ENCODE measurements around the gene SEPTIN1.
"Not testable (repeated sequence)": the region's sequence is repeated elsewhere in the genome, so short reads cannot be mapped to it uniquely, and the experiment has no call there.

SEPTIN1 gene

DNA sequence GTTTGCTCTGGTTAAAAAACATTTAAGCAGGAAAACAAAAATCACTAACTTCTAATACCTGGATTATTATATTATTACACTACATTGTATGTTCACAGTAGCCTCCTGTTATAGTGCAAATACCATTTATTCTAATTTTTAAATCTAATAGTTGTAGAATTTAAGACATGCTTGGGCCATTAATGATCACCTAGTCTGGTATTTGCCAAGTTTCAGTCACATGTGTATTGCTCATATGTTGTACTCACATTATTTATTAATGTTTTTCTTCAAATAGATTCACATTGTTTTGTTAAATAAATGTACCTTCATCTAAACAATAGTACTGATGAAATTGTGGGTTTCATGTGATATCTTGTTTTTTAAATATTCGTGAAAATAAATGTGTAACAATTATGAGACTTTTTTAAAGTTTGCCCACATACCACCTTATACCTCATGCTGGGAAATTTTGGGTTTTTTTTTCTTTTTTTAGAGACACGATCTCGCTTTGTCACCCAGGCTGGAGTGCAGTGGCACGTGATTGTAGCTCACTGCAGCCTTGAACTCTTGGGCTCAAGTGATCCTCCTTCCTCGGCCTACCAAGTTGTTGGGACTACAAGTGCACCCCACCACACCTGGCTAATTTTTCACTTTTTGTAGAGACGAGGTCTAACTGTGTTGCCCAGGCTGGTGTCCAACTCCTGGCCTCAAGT, 30.9 kb upstream of the SEPTIN1 start:
- H3K4me3 ChIP-seq (ENCODE audit: low read length): no peak overlapping the region

DNA sequence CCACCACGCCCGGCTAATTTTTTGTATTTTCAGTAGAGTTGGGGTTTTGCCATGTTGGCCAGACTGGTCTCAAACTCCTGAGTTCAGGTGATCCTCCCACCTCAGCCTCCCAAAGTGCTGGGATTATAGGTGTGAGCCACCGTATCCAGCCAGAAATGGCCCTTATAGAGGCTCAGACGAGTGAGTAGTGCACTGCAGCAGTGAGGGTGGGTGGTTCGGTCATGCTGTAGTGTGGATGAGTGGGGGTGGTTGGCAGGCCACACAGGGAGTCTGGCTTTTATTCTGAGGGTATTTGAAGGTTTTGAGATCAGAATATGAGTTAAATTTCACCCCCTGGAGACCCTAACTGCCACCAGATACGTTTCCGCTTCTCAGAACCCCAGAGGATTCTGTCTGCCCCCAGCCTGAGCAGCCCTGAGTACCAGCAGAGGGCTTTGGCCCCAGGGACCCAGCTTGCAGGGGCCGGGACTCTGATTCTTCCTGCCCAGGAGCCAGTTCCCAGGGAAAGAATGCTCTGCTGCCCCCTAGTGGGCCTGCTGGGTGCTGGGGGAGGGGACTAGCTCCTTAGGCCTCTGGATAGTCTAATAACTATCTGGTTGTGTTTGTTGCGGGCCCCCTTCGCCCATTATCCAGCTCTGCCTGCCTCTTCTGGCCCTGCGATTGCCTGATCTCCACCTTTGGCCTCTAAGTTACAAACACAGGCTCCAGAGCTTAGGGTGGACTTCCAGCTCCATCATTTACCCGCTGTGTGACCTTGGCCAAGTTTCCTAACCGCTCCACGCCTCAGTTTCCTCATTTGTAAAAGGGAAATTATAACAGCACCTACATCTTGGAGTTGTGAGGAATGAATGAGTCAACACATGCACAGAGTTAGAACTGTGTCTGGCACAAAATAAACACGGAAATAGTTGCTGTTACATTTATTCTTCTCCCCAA, 27.0 kb upstream of the SEPTIN1 start:
- no peak for TF ChIP-seq ZNF274 (IDR thresholded peaks at IDR 0.05; ENCODE audit: low read depth, low read length)
- H3K4me3 ChIP-seq (ENCODE audit: low read length): no peak overlapping the region

More for the DNA sequence above, 30.9 kb upstream of the SEPTIN1 start:
- TF ChIP-seq ZNF274 (IDR thresholded peaks at IDR 0.05; ENCODE audit: low read depth, low read length): no peak

GRCh38 chr16:30407804-30408534, 25.6 kb upstream of the SEPTIN1 start:
- peak overlapping the region; percentile 94 for H3K4me3 ChIP-seq (ENCODE audit: low read length)
- no peak for TF ChIP-seq ZNF274 (IDR thresholded peaks at IDR 0.05; ENCODE audit: low read depth, low read length)

DNA sequence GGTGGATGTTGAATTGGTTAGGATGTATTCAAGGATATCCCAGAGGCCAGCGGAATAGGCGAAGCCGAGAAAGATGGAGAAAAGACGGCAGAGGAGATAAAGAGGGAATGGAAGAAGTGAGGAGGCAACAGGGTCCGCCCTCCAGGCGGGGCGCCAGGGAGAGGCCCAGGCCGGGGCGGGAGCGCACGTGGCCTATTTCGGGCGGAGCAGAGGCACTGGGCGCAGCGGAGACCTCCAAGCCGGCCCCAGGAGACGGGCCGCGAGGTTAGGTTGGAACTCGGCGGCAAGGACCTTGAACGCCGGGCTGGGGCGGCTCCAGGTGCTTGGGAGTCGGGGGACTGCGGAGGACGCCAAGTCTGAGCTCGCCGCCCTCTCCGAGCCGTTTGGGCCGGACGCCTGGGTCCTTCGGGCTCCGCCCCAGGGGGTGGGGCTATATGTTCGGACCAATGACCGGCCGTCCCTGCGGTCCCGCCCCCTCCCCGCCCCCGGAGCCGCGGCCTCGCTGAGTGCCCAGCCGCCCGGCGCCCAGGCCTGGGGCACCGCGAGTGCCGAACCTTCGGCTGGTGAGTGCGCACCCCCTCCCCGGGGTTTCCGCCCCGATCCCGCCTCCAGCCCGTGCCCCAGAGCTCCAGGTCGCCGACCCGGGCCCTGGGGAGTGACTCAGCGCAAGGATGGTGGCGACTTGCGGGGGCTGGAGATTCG, 24.9 kb upstream of the SEPTIN1 start, which contains the start of gene ZNF771:
TSS of gene ZNF771 (plus strand) at position 505 of the 702 bp plus-strand sequence. CDS start 448 bp downstream, outside the sequence.
- peak within 1 kb of the TSS; percentile 94 for H3K4me3 ChIP-seq (ENCODE audit: low read length)
- no peak for TF ChIP-seq ZNF274 (IDR thresholded peaks at IDR 0.05; ENCODE audit: low read depth, low read length)

GRCh38 chr16:30406795-30407101, 24.4 kb upstream of the SEPTIN1 start:
- TF ChIP-seq ZNF274 (IDR thresholded peaks at IDR 0.05; ENCODE audit: low read depth, low read length): no peak
- H3K4me3 ChIP-seq (ENCODE audit: low read length): peak overlapping the region; percentile 94; the same call in 1 of the 2 replicates

GRCh38 chr16:30401768-30402425, 19.5 kb upstream of the SEPTIN1 start:
- H3K4me3 ChIP-seq (ENCODE audit: low read length): no peak overlapping the region
- no peak for TF ChIP-seq ZNF274 (IDR thresholded peaks at IDR 0.05; ENCODE audit: low read depth, low read length)

- H3K4me3 ChIP-seq (ENCODE audit: low read length): peak overlapping the region; percentile 58; the same call in 1 of the 2 replicates
- TF ChIP-seq ZNF274 (IDR thresholded peaks at IDR 0.05; ENCODE audit: low read depth, low read length): no peak
Measured at GRCh38 chr16:30399435-30400186, 17.2 kb upstream of the SEPTIN1 start.

DNA sequence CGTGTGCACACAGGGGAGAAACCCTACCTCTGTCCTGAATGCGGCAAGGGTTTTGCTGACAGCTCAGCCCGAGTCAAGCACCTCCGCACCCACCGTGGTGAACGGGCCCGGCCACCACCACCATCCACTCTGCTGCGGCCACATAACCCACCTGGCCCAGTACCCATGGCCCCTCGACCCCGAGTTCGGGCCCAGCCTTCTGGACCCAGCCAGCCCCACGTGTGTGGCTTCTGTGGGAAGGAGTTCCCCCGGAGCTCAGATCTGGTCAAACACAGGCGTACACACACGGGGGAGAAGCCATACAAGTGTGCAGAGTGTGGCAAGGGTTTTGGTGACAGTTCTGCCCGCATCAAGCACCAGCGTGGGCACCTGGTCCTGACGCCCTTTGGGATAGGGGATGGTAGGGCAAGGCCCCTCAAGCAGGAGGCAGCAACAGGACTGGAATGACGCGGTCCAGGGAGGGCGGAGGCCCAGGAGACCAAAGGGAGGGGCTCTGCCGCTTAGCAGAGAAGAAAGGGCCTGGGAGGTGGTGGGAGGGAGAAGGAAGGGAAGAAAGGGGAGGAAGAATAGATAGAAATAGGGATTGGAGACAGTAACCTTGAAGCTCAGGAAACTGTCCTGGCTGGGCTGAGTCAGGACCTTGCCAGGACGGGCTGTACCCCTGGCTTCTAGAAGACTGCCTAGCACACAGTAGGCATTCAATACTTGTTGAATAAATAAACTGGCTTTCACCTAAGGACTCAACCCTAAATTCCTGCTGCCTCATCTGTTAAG, 16.5 kb upstream of the SEPTIN1 start:
- TF ChIP-seq ZNF274 (IDR thresholded peaks at IDR 0.05; ENCODE audit: low read depth, low read length): no peak

DNA sequence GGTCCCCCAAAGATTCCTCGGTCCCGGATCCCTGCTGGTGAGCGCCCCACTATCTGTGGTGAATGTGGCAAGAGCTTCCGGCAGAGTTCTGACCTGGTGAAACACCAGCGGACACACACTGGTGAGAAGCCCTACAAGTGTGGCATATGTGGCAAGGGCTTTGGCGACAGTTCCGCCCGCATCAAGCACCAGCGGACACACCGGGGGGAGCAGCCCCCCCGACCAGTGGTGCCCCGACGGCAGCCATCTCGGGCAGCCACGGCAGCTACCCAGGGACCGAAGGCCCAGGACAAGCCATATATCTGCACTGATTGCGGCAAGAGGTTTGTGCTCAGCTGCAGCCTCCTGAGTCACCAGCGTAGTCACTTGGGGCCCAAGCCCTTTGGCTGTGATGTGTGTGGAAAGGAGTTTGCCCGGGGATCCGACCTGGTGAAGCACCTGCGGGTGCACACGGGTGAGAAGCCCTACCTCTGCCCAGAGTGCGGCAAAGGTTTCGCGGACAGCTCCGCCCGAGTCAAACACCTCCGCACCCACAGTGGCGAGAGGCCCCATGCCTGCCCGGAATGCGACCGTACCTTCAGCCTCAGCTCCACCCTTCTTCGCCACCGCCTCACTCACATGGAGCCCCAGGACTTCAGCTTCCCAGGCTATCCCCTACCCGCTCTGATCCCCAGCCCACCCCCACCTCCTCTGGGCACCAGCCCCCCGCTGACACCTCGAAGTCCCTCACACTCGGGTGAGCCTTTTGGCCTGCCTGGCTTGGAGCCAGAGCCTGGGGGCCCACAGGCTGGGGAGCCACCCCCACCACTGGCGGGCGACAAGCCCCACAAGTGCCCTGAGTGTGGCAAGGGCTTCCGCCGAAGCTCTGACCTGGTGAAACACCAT, 15.7 kb upstream of the SEPTIN1 start:
- no peak for TF ChIP-seq ZNF274 (IDR thresholded peaks at IDR 0.05; ENCODE audit: low read depth, low read length)
- no peak overlapping the region for H3K4me3 ChIP-seq (ENCODE audit: low read length)

More for the DNA sequence above, 16.5 kb upstream of the SEPTIN1 start:
- H3K4me3 ChIP-seq (ENCODE audit: low read length): no peak overlapping the region

GRCh38 chr16:30397056-30397455, 14.7 kb upstream of the SEPTIN1 start:
- no peak overlapping the region for H3K4me3 ChIP-seq (ENCODE audit: low read length)
- TF ChIP-seq ZNF274 (IDR thresholded peaks at IDR 0.05; ENCODE audit: low read depth, low read length): no peak

GRCh38 chr16:30396627-30397026, 14.3 kb upstream of the SEPTIN1 start:
- H3K4me3 ChIP-seq (ENCODE audit: low read length): not testable (repeated sequence)

Data from GM08714 (cell line).